ENCODE data around the gene CARS1.

- no peak for TF ChIP-seq ZNF384 (IDR thresholded peaks at IDR 0.05)
- TF ChIP-seq SP1 (IDR thresholded peaks at IDR 0.05), result no peak
- TF ChIP-seq TARDBP (IDR thresholded peaks at IDR 0.05), result no peak
- TF ChIP-seq L3MBTL2 (conservative IDR thresholded peaks at IDR 0.05), result no peak
- no peak for TF ChIP-seq BHLHE40 (IDR thresholded peaks at IDR 0.05; ENCODE audit: borderline replicate concordance)
These were observed 88.8 kb downstream of the CARS1 start for GRCh38 chr11:2968341-2968900.
